ENCODE results near the gene FCRL5. TPM values are rescaled to one million over a fixed set of nuclear protein-coding genes. Genes with fewer than 3 reads are reported as not detected.

FCRL5 gene
- 371 and 381 TPM in 2 replicates for total RNA-seq (2013; cell fraction: nucleolus; rRNA removed)
- total RNA-seq (2014; rRNA removed): 6.6 and 7.3 TPM in 2 replicates
- 6.7 and 6.8 TPM in 2 replicates for total RNA-seq (2014; rRNA removed; fragmentation: Illumina TruSeq; extraction: Trizol)
- 7.2 and 7.8 TPM in 2 replicates for total RNA-seq (2021)
- 16.1 TPM for polyA plus RNA-seq (2011; ENCODE audit: low read depth)
- 136 and 151 TPM in 2 replicates for polyA plus RNA-seq (2011; rRNA removed)
- 90.4 and 111 TPM in 2 replicates for polyA plus RNA-seq (2011; cell fraction: cytosol; rRNA removed)
- 322 and 460 TPM in 2 replicates for polyA plus RNA-seq (2011; cell fraction: nucleus; rRNA removed)
- 16.3 and 19.0 TPM in 2 replicates for polyA plus RNA-seq (2012)
- polyA plus RNA-seq (2014; fragmentation: Illumina TruSeq; extraction: Trizol): 11.3 and 12.5 TPM in 2 replicates
- 1 to 10 TPM; 2.6 to 5.7 TPM for polyA plus RNA-seq (2014; fragmentation: Nextera tagmentation; extraction: Ambion mirVana)
- polyA plus RNA-seq (2014; rRNA removed): 9.5 and 10.9 TPM in 2 replicates
- polyA plus RNA-seq (2016; fragmentation: Nextera tagmentation; extraction: Ambion mirVana): 1 to 10 TPM; 1.1 to 1.3 TPM
- polyA minus RNA-seq (2011; rRNA and poly(A)+ RNA removed): 131 and 171 TPM in 2 replicates
- 31.8 and 31.9 TPM in 2 replicates for polyA minus RNA-seq (2011; cell fraction: cytosol; rRNA and poly(A)+ RNA removed)
- 177 and 194 TPM in 2 replicates for polyA minus RNA-seq (2011; cell fraction: nucleus; rRNA and poly(A)+ RNA removed)
- percentile 53 among the genes with signal in this experiment for Bru-seq, nascent RNA
- percentile 60 among the genes with signal in this experiment for BruChase-seq, experiment 1, labeled RNA remaining after a 6-hour chase
- BruChase-seq, experiment 2, labeled RNA remaining after a 2-hour chase: percentile 55 among the genes with signal in this experiment
- long read RNA-seq, experiment 1, full-length matches to known transcripts: 10 of 18 reads
- long read RNA-seq, experiment 1, partial matches to known transcripts: 4 of 18 reads
- long read RNA-seq, experiment 1, other reads (novel, unspliced or antisense): 4 of 18 reads
- long read RNA-seq, experiment 2, full-length matches to known transcripts: 125 of 248 reads
- long read RNA-seq, experiment 2, partial matches to known transcripts: 71 of 248 reads
- long read RNA-seq, experiment 2, other reads (novel, unspliced or antisense): 52 of 248 reads

- Histone ChIP-seq H3K4me2 (ENCODE audit: control insufficient read depth, insufficient read depth) (peak within 1 kb of the TSS; percentile 51), H3K4me3 (peak within 1 kb of the TSS; percentile 62), H3K36me3 (ENCODE audit: control insufficient read depth in 2 of 2, insufficient read depth in 2 of 2, low read length in 1 of 2) (no peaks in the 10 kb centered on the region), H3K4me1 (ENCODE audit: control insufficient read depth, insufficient read depth, low read length) (peaks cover 15% of the 10 kb centered on the region), H3K27me3 (replicated peaks in 1 of 2; ENCODE audit: control insufficient read depth in 2 of 2, insufficient read depth in 2 of 2, low read length in 1 of 2) (no peaks in the 10 kb centered on the region; a peak in 1 of 4 replicates), H3K27ac (ENCODE audit: control insufficient read depth, insufficient read depth) (peak within 1 kb of the TSS; percentile 34), H3K9me3 (replicated peaks; ENCODE audit: control insufficient read depth, insufficient read depth, low read length) (no peaks in the 10 kb centered on the region), H4K20me1 (ENCODE audit: control insufficient read depth, insufficient read depth) (no peaks in the 10 kb centered on the region), H3K9ac (ENCODE audit: control insufficient read depth, insufficient read depth, low read length) (peak within 1 kb of the TSS; percentile 48), H3K79me2 (ENCODE audit: control insufficient read depth, insufficient read depth, low read length) (peaks cover 2% of the 10 kb centered on the region), H2AFZ (ENCODE audit: control insufficient read depth, low read depth, low read length) (no peak within 1 kb of the TSS)
- BruUV-seq (replicated peaks): no TSS peak
- peak; percentile 33 for DNase-seq (ENCODE audit: low read depth, low spot score)
- ATAC-seq: peak; percentile 90
- FAIRE-seq: peak; percentile 27
- intact Hi-C loops (cut with micrococcal nuclease; ENCODE audit: unreplicated experiment) (no loop called here), in situ Hi-C loops (cut with MboI) (no loop called here)
- RAD21 ChIA-PET (ENCODE audit: unreplicated experiment): interaction anchor here (0.8 to 3.5 kb wide), 12 partner anchors 12 to 53 kb away, joined by 3 to 73 read pairs (median 9); no protein-coding TSS in a partner anchor
- 11% methylated on average over 10 of the region's 10 CpGs for WGBS (ENCODE audit: insufficient coverage, insufficient replicate concordance, low lambda C conversion rate, missing lambda C conversion rate)
- SMC1A ChIA-PET (ENCODE audit: uncharacterized antibody, unreplicated experiment): interaction anchor here (0.7 to 3.5 kb wide), 14 partner anchors 12 to 74 kb away, joined by 3 to 110 read pairs (median 4); no protein-coding TSS in a partner anchor
- CTCF ChIA-PET: interaction anchor here (0.8 to 3.5 kb wide), 17 partner anchors 10 to 181 kb away, joined by 3 to 102 read pairs (median 4); no protein-coding TSS in a partner anchor
- POLR2A ChIA-PET: interaction anchor here (0.7 to 3.0 kb wide), 8 partner anchors 11 to 46 kb away, joined by 3 to 41 read pairs (median 4); partner anchors contain the start of gene FCRL4
- TF ChIP-seq ATF7 (IDR thresholded peaks at IDR 0.05; ENCODE audit: low read depth) (peak; percentile 42; the same call in 1 of the 2 replicates), NR2F1 (conservative IDR thresholded peaks at IDR 0.05) (peak; percentile 29; the same call in 1 of the 2 replicates), EP300 (IDR thresholded peaks at IDR 0.05; ENCODE audit: borderline replicate concordance in 1 of 2, control insufficient read depth in 1 of 2, low read depth in 2 of 2, low read length in 2 of 2) (peak in 1 of 2 experiments; percentile 75; a peak in 2 of 4 replicates), RELB (IDR thresholded peaks at IDR 0.05; ENCODE audit: low read depth) (0 out of 2 replicates have a peak, but pooled peaks have one; percentile 40), ZNF622 (IDR thresholded peaks at IDR 0.05) (no peak), CHD2 (IDR thresholded peaks at IDR 0.05; ENCODE audit: borderline replicate concordance, low read depth, low read length) (0 out of 2 replicates have a peak, but pooled peaks have one; percentile 18), EED (IDR thresholded peaks at IDR 0.05; ENCODE audit: low read depth) (no peak), YY1 (IDR thresholded peaks at IDR 0.05; ENCODE audit: low read depth, low read length) (0 out of 2 replicates have a peak, but pooled peaks have one; percentile 27), ZNF384 (IDR thresholded peaks at IDR 0.05; ENCODE audit: borderline replicate concordance, low read depth, low read length) (peak; percentile 75; the same call in 1 of the 2 replicates), JUNB (IDR thresholded peaks at IDR 0.05) (no peak)
- TF ChIP-seq, protein P1, sequence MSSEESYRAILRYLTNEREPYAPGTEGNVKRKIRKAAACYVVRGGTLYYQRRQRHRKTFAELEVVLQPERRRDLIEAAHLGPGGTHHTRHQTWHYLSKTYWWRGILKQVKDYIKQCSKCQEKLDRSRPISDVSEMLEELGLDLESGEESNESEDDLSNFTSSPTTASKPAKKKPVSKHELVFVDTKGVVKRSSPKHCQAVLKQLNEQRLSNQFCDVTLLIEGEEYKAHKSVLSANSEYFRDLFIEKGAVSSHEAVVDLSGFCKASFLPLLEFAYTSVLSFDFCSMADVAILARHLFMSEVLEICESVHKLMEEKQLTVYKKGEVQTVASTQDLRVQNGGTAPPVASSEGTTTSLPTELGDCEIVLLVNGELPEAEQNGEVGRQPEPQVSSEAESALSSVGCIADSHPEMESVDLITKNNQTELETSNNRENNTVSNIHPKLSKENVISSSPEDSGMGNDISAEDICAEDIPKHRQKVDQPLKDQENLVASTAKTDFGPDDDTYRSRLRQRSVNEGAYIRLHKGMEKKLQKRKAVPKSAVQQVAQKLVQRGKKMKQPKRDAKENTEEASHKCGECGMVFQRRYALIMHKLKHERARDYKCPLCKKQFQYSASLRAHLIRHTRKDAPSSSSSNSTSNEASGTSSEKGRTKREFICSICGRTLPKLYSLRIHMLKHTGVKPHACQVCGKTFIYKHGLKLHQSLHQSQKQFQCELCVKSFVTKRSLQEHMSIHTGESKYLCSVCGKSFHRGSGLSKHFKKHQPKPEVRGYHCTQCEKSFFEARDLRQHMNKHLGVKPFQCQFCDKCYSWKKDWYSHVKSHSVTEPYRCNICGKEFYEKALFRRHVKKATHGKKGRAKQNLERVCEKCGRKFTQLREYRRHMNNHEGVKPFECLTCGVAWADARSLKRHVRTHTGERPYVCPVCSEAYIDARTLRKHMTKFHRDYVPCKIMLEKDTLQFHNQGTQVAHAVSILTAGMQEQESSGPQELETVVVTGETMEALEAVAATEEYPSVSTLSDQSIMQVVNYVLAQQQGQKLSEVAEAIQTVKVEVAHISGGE (CRISPR knock-in tag; IDR thresholded peaks at IDR 0.05): no peak
These were observed at the start of gene FCRL5 for GRCh38 chr1:157551694-157552693. Gene FCRL5 (minus strand): TSS chr1:157552515. CDS start chr1:157552362, 153 bp downstream.

Measured in GM12878 (cell line).